ENCODE measurements around the gene FNBP1.

Gene FNBP1

DNA sequence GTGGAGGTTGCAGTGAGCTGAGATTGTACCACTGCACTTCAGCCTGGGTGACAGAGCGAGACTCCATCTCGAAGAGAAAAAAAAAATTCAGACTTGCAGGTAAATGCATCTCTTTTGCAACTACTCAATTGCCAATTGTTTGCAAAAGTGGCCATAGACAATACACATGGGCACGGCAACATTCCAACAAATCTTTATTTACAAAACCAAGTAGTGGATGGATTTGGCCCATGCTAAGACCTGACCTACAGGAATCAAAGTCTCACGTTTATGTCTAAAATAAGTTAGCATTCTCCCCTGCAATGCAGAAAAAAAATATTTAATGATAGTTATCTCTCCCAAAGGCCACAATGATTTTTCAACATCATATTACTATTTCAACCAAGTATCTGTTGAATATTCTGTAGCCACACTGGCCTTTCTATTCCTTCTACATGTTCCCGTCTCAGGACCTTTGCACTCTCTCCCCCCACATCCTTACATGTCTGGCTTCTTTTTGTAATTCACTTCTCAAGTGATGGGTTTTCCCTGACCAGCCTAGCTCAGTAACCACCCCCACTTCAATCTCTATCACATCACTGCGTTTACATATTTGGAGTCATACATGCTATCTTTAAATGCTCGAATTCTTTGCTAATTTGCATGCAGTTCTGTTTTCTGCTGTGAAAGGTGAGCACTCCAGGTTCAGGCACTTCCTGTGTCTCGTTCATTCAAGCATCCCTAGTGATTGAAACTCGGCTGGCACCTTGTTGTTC is 54.2 kb downstream of the FNBP1 start:
- TF ChIP-seq OSR1 (CRISPR knock-in tag; IDR thresholded peaks at IDR 0.05) (no peak), CSRNP3 (CRISPR knock-in tag; IDR thresholded peaks at IDR 0.05) (no peak), TSHZ2 (CRISPR knock-in tag; IDR thresholded peaks at IDR 0.05) (no peak), ZNF565 (CRISPR knock-in tag; conservative IDR thresholded peaks at IDR 0.05; ENCODE audit: low read depth) (no peak), ESRRG (CRISPR knock-in tag; IDR thresholded peaks at IDR 0.05) (no peak), ARNTL (CRISPR knock-in tag; IDR thresholded peaks at IDR 0.05; ENCODE audit: borderline replicate concordance, low read depth) (no peak), PPARA (CRISPR knock-in tag; IDR thresholded peaks at IDR 0.05; ENCODE audit: borderline replicate concordance) (no peak), BACH2 (CRISPR knock-in tag; IDR thresholded peaks at IDR 0.05; ENCODE audit: borderline replicate concordance) (no peak), ZNF70 (CRISPR knock-in tag; IDR thresholded peaks at IDR 0.05) (no peak), TCF4 (CRISPR knock-in tag; IDR thresholded peaks at IDR 0.05; ENCODE audit: borderline replicate concordance) (no peak), POU6F1 (CRISPR knock-in tag; IDR thresholded peaks at IDR 0.05; ENCODE audit: borderline replicate concordance, low read depth) (no peak), CSDC2 (CRISPR knock-in tag; IDR thresholded peaks at IDR 0.05) (no peak), GLIS3 (CRISPR knock-in tag; IDR thresholded peaks at IDR 0.05) (no peak), ZNF8 (CRISPR knock-in tag; IDR thresholded peaks at IDR 0.05) (no peak), TOX (CRISPR knock-in tag; IDR thresholded peaks at IDR 0.05; ENCODE audit: borderline replicate concordance) (no peak)
- TF ChIP-seq, protein P1, sequence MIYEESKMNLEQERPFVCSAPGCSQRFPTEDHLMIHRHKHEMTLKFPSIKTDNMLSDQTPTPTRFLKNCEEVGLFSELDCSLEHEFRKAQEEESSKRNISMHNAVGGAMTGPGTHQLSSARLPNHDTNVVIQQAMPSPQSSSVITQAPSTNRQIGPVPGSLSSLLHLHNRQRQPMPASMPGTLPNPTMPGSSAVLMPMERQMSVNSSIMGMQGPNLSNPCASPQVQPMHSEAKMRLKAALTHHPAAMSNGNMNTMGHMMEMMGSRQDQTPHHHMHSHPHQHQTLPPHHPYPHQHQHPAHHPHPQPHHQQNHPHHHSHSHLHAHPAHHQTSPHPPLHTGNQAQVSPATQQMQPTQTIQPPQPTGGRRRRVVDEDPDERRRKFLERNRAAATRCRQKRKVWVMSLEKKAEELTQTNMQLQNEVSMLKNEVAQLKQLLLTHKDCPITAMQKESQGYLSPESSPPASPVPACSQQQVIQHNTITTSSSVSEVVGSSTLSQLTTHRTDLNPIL (CRISPR knock-in tag; IDR thresholded peaks at IDR 0.05; ENCODE audit: low read depth), result no peak
- TF ChIP-seq, protein P2, sequence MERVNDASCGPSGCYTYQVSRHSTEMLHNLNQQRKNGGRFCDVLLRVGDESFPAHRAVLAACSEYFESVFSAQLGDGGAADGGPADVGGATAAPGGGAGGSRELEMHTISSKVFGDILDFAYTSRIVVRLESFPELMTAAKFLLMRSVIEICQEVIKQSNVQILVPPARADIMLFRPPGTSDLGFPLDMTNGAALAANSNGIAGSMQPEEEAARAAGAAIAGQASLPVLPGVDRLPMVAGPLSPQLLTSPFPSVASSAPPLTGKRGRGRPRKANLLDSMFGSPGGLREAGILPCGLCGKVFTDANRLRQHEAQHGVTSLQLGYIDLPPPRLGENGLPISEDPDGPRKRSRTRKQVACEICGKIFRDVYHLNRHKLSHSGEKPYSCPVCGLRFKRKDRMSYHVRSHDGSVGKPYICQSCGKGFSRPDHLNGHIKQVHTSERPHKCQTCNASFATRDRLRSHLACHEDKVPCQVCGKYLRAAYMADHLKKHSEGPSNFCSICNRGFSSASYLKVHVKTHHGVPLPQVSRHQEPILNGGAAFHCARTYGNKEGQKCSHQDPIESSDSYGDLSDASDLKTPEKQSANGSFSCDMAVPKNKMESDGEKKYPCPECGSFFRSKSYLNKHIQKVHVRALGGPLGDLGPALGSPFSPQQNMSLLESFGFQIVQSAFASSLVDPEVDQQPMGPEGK (CRISPR knock-in tag; IDR thresholded peaks at IDR 0.05; ENCODE audit: borderline replicate concordance), result no peak
- no peak for ATAC-seq

DNA sequence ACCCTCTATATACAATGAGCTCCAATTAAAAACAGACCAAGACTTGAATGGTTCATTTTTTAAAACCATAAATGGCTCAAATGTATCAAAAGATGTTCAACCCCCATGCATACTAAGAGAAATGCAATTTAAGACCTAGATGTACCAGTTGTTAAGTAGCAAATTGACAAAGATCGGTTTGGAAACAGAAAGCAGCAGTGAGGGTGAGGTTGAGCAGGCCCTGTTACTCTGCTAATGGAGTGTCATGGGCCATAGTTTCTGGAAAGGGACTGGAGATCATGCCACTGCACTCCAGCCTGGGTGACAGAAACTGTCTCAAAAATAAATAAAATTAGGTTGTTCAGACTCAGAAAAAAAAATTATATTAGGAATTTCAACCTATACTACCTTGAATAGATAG is 55.0 kb downstream of the FNBP1 start:
- ATAC-seq, result no peak
- no peak for TF ChIP-seq ZFP30 (CRISPR knock-in tag; IDR thresholded peaks at IDR 0.05)
- TF ChIP-seq ZC3H10 (CRISPR knock-in tag; IDR thresholded peaks at IDR 0.05), result no peak
- TF ChIP-seq RARB (CRISPR knock-in tag; IDR thresholded peaks at IDR 0.05), result no peak
- TF ChIP-seq BACH2 (CRISPR knock-in tag; IDR thresholded peaks at IDR 0.05; ENCODE audit: borderline replicate concordance), result no peak
- no peak for TF ChIP-seq CSDC2 (CRISPR knock-in tag; IDR thresholded peaks at IDR 0.05)
- no peak for TF ChIP-seq ESRRG (CRISPR knock-in tag; IDR thresholded peaks at IDR 0.05)
- TF ChIP-seq CSRNP3 (CRISPR knock-in tag; IDR thresholded peaks at IDR 0.05), result no peak
- no peak for TF ChIP-seq ZFP3 (CRISPR knock-in tag; IDR thresholded peaks at IDR 0.05)
- TF ChIP-seq TSHZ2 (CRISPR knock-in tag; IDR thresholded peaks at IDR 0.05), result no peak
- no peak for TF ChIP-seq POU6F1 (CRISPR knock-in tag; IDR thresholded peaks at IDR 0.05; ENCODE audit: borderline replicate concordance, low read depth)
- TF ChIP-seq GLIS3 (CRISPR knock-in tag; IDR thresholded peaks at IDR 0.05), result no peak

Measured in SK-N-SH treated with all-trans-retinoic acid at 6 μM for 48 hours (cell line).